Endometrial microvascular endothelial cells (primary cell): ENCODE measurements around the gene GSTM2. TPM values are rescaled to one million over a fixed set of nuclear protein-coding genes. Genes with fewer than 3 reads are reported as not detected.

ENCODE experiments used
- in situ Hi-C: cut with HindIII; loops from 2 replicates; pipeline ENCODE4 v1.10.0; 2017; ENCODE audit warnings: low sequenced_read_pairs, low pct_unique_long_range_greater_than_20kb; ENCODE audit errors: inconsistent ontology term
- total RNA-seq: library from RNA; depleted of rRNA; stranded (reverse); fragments of >200 nt; gene quantifications from one replicate; pipeline ENCODE4 v1.2.3, GENCODE V29; 2015; ENCODE audit errors: inconsistent ontology term

The GSTM2 gene
- total RNA-seq, 1 donor from 2014 or later = 6.3 TPM

DNA sequence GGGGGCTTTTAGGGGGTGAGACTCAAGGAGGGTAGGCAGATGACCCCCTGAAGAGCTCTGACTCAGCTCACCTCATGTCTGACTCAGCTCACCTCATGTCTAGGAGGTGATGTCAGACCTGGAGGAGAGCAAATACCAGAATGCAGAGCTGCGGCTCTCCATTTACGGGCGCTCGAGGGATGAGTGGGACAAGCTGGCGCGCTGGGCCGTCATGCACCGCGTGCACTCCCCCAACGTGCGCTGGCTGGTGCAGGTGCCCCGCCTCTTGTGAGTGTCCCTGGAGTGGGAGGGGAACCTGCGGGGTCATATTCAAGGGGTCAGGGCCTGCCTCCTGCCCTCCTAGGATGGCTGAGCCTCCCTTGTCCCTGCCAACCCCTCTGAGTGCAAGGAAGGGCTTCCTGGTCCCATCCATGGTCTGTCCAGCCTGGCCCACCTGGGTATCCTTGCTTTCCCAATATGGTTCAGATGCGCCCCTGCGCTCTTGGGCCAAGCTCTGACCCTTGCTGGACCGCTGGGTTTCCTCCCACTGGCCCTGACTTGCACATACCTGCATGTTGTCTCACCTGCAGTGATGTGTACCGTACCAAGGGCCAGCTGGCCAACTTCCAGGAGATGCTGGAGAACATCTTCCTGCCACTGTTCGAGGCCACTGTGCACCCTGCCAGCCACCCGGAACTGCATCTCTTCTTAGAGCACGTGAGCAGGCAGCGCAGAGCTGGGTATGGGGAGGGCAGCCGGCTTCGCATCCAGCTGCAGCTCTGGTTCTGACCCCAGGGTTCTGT lies 39.1 kb upstream of the GSTM2 start:
- in situ Hi-C loops = no loop called here

- in situ Hi-C loops = no loop called here
Observed at GRCh38 chr1:109629372-109630030, 38.4 kb upstream of the GSTM2 start.

GRCh38 chr1:109630081-109630897 lies 37.6 kb upstream of the GSTM2 start:
- in situ Hi-C loops = no loop called here

DNA sequence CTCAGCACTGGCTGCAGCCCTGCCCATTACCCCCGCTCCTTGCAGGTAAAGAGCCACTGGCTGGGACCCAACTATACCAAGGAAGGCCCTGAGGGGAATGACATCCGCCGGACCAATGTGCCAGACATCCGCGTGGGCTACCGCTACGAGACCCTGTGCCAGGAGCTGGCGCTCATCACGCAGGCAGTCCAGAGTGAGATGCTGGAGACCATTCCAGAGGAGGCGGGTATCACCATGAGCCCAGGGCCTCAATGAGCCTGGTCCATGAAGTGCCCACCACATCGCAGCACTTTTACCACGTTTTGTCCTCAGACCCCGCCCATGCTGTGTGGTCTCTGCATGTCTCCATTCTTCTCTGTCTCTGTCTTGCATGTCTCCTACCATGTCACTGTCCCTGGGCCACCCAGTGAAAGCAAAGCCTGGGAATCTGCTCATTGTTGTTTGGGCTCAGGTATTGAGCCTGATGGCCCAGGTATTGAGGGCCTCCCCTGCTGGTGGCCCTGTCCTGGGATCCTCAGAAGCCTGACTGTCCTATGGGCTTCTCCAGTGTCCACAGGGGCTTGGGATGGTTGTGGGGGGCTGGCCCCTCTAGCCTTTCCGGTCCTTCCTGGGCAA lies 36.9 kb upstream of the GSTM2 start:
- in situ Hi-C loops = no loop called here

- in situ Hi-C loops = no loop called here
Observed at GRCh38 chr1:109631513-109632505, 36.0 kb upstream of the GSTM2 start.

DNA sequence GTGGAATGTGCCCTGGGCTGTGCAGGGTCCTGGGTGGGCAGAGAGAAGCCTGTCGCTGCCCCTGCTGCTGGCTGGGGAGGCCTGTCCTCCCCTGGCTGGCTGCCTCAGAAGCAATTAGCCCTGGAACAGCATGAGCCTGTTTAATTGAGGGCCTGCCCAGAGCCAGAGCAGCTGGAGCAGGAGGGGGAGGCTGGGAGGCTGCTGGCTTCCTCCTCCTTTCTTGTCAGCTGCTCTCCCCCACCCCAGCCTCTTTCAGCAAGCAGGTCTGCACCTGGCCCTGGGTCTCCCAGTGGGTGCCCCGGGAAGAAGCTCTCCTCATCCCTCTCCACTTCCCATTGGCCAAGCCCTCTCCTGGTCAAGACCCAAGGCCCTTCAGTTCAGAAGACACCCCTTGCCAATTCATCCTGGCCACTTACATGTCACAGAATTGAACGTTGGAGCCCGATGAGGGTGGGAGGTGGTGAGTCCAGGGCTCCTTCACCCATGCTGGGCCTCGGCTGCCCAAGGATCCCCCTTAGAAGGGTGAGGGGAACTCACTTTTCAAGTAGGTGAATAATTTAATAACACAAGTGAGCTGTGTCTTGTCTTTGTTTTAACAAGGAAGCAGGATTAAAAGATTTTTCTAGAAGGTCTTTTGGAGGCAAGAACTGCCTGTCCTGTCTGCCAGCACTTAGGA lies 35.0 kb upstream of the GSTM2 start:
- in situ Hi-C loops = no loop called here

GRCh38 chr1:109634292-109634691 lies 33.6 kb upstream of the GSTM2 start:
- in situ Hi-C loops = no loop called here

GRCh38 chr1:109634771-109635750 lies 32.8 kb upstream of the GSTM2 start:
- in situ Hi-C loops = no loop called here

DNA sequence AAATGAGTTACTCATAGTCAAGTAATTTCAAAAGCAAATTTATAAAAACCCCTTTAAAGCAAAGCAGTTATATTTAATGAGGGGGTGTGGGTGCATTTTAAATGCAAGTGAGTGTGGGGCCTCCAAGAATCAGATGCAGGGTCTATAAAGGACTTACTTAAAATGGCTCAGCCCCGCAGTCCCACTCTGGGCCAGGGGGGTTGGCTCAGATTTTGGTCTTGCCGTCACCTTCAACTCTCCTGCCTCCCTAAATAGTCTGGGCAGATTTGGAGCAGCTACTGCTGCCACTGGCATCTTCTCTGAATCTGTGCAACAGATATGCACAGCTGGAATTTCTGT lies 32.0 kb upstream of the GSTM2 start:
- in situ Hi-C loops = no loop called here

GRCh38 chr1:109636201-109636952 lies 31.5 kb upstream of the GSTM2 start:
- in situ Hi-C loops = no loop called here

- in situ Hi-C loops = no loop called here
Observed at GRCh38 chr1:109637446-109637845, 30.4 kb upstream of the GSTM2 start.

GRCh38 chr1:109639063-109639840 lies 28.6 kb upstream of the GSTM2 start:
- in situ Hi-C loops = no loop called here

DNA sequence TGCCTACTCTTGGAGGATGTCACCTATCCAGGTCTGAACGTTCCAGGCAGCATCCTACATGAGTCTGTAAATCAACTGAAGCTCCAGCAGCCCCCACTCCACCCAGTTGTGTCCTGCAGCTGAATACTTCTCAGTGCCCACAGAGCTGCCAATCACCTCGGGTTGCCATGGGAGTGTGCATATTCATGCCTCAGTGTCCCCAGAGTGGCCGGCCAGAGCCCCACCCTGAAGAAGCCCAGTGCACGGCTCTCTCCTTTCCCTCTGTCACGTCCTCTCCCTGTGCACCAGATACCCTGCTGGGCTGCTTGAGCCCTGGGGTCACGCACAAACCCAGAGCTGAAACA lies 28.0 kb upstream of the GSTM2 start:
- in situ Hi-C loops = loop anchor here (10.0 kb wide), 1 partner anchor 125 kb away; the partner anchor contains the start of gene EPS8L3

DNA sequence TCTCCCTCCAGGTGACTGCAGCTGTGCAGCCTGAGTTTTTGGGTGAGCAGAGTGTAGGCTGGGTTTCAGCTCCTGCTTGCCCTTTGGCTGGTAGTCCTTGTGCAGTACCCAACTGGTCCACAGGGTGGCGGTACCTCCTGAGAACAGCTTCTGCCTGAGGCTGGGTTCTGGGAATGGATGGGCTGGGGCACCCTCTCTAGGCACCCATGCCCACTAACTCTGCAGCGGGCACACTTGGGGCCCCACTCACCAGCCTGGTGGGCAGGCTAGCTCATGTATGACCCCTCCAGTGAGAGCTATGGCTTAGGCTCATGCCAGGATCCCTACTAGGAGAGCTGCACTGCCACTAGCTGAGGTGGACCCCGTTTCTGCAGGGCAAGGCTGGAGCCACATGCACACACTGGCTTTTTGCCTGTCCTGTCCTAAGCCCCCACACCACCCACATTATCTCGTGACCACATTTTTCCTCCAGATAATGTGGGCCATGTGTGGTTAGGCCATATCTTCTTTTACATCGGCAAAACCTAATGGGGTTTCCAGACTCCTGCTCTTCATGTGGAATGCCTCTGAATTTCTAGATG lies 27.5 kb upstream of the GSTM2 start:
- in situ Hi-C loops = loop anchor here (10.0 kb wide), 1 partner anchor 124 kb away; the partner anchor contains the start of gene EPS8L3
